ENCODE results near the gene KRT27. TPM values are rescaled to one million over a fixed set of nuclear protein-coding genes. Genes with fewer than 3 reads are reported as not detected.

The KRT27 gene, protein sequence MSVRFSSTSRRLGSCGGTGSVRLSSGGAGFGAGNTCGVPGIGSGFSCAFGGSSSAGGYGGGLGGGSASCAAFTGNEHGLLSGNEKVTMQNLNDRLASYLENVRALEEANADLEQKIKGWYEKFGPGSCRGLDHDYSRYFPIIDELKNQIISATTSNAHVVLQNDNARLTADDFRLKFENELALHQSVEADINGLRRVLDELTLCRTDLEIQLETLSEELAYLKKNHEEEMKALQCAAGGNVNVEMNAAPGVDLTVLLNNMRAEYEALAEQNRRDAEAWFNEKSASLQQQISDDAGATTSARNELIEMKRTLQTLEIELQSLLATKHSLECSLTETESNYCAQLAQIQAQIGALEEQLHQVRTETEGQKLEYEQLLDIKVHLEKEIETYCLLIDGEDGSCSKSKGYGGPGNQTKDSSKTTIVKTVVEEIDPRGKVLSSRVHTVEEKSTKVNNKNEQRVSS
- total RNA-seq, result not detected

DNA sequence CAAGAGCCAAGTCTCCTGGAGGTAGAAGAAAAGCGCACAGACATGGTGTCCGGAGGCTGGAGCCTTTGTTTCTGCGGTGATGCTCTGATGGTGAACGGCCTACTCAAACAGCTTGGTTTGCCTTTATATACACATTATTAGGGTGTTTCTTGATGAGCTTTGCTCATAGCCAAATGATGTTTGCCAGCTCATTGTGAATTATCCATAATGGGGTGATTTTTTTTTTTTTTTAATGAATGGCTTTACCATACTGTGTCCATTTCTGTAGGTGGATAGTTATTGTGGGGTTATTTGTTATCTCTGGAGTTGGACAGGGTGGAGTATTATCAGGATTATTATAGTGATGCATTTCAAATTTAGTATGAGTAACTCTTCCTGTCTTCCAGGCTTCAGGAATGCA lies at the start of gene KRT27:
Gene KRT27 (minus strand): TSS at position 101 of the 400 bp plus-strand sequence. CDS start 57 bp downstream, at position 44.
- Histone ChIP-seq H3K9me3 (ENCODE audit: control insufficient read depth in 3 of 3, low read length in 3 of 3) (peaks cover 0 to 2% (median 0%) of the 10 kb centered on the region in 3 donors), H3K27me3 (ENCODE audit: control insufficient read depth in 3 of 3, insufficient read depth in 3 of 3, low read length in 3 of 3) (peaks cover 9 to 28% (median 11%) of the 10 kb centered on the region in 3 donors), H3K4me3 (ENCODE audit: low read length in 3 of 3) (no peak within 1 kb of the TSS), H3K36me3 (ENCODE audit: control insufficient read depth in 3 of 3, insufficient read depth in 3 of 3, low read length in 3 of 3) (no peaks in the 10 kb centered on the region), H3K27ac (ENCODE audit: low read depth, low read length) (no peak within 1 kb of the TSS), H3K9ac (ENCODE audit: low read depth in 1 of 3, low read length in 3 of 3) (no peak within 1 kb of the TSS), H3K4me1 (ENCODE audit: control insufficient read depth in 3 of 3, insufficient read depth in 3 of 3, low read length in 3 of 3) (no peaks in the 10 kb centered on the region)

DNA sequence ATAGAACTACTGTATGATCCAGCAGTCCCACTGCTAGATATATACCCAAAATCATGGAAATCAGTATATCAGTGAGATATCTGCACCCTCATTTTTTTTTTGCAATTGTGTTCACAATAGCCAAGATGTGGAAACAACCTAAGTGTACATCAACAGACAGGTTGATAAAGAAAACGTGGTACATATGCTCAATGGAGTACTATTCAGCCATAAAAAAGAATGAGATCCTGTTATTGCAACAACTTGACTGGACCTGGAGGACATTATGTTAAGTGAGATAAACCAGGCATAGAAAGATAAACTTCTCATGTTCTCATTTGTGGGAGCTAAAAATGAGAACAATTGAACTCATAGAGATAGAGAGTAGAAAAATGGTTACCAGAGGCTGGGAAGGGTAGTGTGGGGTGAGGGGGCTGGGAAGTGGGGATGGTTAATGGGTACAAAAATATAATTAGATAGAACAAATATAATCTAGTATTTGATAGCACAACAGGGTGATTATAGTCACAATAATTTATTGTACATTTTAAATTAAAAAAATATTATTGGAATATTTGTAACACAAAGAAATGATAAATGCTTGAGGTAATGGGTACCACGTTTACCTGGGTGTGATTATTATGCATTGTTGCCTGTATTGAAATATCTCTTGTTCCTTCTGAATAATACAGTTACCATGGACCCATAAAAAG lies 47.9 kb upstream of the KRT27 start:
- Histone ChIP-seq H3K27me3 (ENCODE audit: control insufficient read depth in 3 of 3, insufficient read depth in 3 of 3, low read length in 3 of 3) (no peaks in the 10 kb centered on the region), H3K27ac (ENCODE audit: low read depth, low read length) (no peak overlapping the region), H3K9me3 (ENCODE audit: control insufficient read depth in 3 of 3, low read length in 3 of 3) (no peaks in the 10 kb centered on the region), H3K36me3 (ENCODE audit: control insufficient read depth in 3 of 3, insufficient read depth in 3 of 3, low read length in 3 of 3) (peaks cover 3 to 13% (median 7%) of the 10 kb centered on the region in 3 donors), H3K4me3 (ENCODE audit: low read length in 3 of 3) (no peak overlapping the region), H3K4me1 (ENCODE audit: control insufficient read depth in 3 of 3, insufficient read depth in 3 of 3, low read length in 3 of 3) (peaks cover 0 to 4% (median 0%) of the 10 kb centered on the region in 3 donors), H3K9ac (ENCODE audit: low read depth in 1 of 3, low read length in 3 of 3) (no peak overlapping the region)

DNA sequence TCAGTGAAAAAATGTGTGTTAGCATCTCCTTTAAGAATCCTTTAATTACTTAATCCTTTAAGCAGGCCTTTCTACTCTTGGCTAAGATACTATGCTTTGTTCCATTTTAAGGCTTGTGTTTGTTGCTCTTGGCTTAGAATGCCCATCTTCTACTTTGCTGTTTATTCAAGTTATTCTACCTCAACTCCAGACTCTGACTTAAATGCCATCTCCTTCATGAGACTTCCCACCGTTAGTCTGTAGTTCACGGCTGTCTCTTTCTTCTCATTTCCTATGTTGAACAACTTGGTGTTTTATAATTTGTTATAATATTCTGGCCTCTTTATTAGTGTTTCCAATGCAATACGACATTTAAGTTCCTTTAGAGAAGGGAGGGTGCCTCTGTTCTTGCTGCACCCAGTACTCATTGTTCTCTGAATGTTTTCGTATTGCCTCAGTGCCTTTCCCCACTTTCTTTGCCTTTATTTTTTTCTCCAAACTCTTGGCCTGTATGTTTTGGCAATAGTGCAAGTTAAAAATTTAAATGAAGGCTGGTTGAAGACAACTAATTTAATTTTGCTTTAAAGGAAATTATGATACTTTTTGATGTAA lies 46.2 kb upstream of the KRT27 start:
- Histone ChIP-seq H3K36me3 (ENCODE audit: control insufficient read depth in 3 of 3, insufficient read depth in 3 of 3, low read length in 3 of 3) (peaks cover 0 to 3% (median 0%) of the 10 kb centered on the region in 3 donors), H3K4me3 (ENCODE audit: low read length in 3 of 3) (no peak overlapping the region), H3K9ac (ENCODE audit: low read depth in 1 of 3, low read length in 3 of 3) (no peak overlapping the region), H3K4me1 (ENCODE audit: control insufficient read depth in 3 of 3, insufficient read depth in 3 of 3, low read length in 3 of 3) (peaks cover 0 to 4% (median 0%) of the 10 kb centered on the region in 3 donors), H3K27ac (ENCODE audit: low read depth, low read length) (no peak overlapping the region), H3K27me3 (ENCODE audit: control insufficient read depth in 3 of 3, insufficient read depth in 3 of 3, low read length in 3 of 3) (no peaks in the 10 kb centered on the region), H3K9me3 (ENCODE audit: control insufficient read depth in 3 of 3, low read length in 3 of 3) (no peaks in the 10 kb centered on the region)

DNA sequence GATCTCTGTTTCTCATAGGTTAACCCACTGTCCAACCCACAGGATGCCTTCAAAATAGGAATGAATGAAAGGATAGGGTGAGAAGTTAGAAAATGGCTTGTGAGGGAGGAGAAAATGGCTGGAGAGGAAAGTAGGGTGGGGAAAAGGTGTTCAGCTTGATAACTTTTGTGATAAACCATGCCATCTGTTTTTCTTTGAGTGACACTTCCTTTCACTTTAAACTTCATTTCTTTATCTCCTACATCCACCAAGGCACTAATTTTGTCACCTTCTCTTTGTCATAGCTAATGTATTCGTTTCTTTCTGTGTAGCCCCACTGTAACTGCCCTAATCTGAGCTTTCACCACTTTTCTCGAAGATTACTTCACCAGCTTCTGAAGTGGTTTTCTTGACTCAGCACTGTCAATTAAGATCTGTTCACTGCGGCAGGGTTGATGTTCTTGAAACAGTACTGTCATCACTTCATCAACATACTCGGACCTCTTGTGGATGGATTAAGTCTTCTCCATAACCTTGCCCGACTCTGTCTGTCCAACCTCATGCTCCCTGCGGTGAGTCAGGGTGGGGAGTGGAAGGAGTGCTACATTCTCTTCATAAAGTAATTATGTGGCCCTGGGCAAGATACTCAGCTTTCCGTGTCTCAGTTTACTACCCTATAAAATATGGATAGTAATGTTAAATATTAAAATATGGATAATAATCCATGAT lies 45.5 kb upstream of the KRT27 start:
- Histone ChIP-seq H3K4me3 (ENCODE audit: low read length in 3 of 3) (no peak overlapping the region), H3K36me3 (ENCODE audit: control insufficient read depth in 3 of 3, insufficient read depth in 3 of 3, low read length in 3 of 3) (peaks cover 0 to 2% (median 0%) of the 10 kb centered on the region in 3 donors), H3K9me3 (ENCODE audit: control insufficient read depth in 3 of 3, low read length in 3 of 3) (no peaks in the 10 kb centered on the region), H3K27me3 (ENCODE audit: control insufficient read depth in 3 of 3, insufficient read depth in 3 of 3, low read length in 3 of 3) (no peaks in the 10 kb centered on the region), H3K9ac (ENCODE audit: low read depth in 1 of 3, low read length in 3 of 3) (no peak overlapping the region), H3K27ac (ENCODE audit: low read depth, low read length) (no peak overlapping the region), H3K4me1 (ENCODE audit: control insufficient read depth in 3 of 3, insufficient read depth in 3 of 3, low read length in 3 of 3) (peaks cover 0 to 4% (median 0%) of the 10 kb centered on the region in 3 donors)

DNA sequence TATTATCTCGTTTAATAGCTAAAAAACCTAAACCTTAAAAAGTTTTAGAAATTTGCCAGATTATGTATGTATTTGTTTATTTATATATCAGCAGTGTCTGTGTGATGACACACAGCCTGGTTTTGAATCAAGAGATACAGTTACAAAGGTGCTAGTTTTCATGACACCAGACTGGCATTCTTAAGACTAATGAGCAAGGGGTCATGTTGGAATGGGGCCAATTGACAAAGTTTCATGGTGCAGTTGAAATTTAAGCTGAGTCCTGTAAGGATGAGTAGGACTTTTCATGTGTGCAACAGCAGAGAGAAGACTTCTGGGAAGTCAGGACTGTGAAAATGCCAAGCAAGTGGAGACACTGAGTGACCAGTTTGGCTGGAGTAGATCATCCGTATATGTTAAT lies 43.2 kb upstream of the KRT27 start:
- Histone ChIP-seq H3K9me3 (ENCODE audit: control insufficient read depth in 3 of 3, low read length in 3 of 3) (no peaks in the 10 kb centered on the region), H3K9ac (ENCODE audit: low read depth in 1 of 3, low read length in 3 of 3) (no peak overlapping the region), H3K27ac (ENCODE audit: low read depth, low read length) (no peak overlapping the region), H3K4me3 (ENCODE audit: low read length in 3 of 3) (no peak overlapping the region), H3K36me3 (ENCODE audit: control insufficient read depth in 3 of 3, insufficient read depth in 3 of 3, low read length in 3 of 3) (no peaks in the 10 kb centered on the region), H3K27me3 (ENCODE audit: control insufficient read depth in 3 of 3, insufficient read depth in 3 of 3, low read length in 3 of 3) (no peaks in the 10 kb centered on the region), H3K4me1 (ENCODE audit: control insufficient read depth in 3 of 3, insufficient read depth in 3 of 3, low read length in 3 of 3) (peaks cover 0 to 4% (median 0%) of the 10 kb centered on the region in 3 donors)

DNA sequence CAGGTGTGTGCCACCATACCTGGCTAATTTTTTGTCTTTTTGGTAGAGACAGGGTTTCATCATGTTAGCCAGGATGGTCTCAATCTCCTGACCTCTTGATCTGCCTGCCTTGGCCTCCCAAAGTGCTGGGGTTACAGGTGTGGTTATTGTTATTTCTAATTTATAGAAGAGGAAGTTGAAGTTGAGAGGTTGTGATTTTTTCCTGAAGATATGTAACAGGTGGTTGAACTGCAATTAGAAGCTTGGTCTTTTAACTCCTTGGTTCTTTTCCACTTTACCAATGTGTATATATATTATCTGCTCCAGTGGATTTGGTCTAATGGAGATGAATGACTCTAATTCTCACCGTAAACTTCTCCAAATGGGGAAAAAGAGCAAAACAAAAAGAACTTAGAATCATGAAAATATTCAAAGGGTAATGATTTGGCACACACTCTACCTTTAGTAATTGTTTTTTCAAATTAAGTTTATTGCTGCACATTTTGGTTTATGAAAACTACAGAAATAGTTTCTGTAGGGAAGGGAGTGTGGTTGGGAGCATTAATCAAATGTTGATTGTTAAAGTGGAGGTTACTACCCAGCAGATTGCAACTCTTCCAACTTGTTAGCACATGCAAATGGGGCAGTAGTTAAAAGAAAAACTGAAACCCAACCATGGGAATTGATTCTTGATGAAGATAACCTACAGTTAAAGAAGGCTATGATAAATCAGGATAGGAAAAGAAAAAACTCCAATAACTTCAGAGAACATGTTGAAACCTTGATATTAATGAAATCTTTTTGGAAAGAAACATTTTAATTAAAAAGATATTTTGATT lies 41.9 kb upstream of the KRT27 start:
- Histone ChIP-seq H3K9me3 (ENCODE audit: control insufficient read depth in 3 of 3, low read length in 3 of 3) (no peaks in the 10 kb centered on the region), H3K9ac (ENCODE audit: low read depth in 1 of 3, low read length in 3 of 3) (no peak overlapping the region), H3K4me1 (ENCODE audit: control insufficient read depth in 3 of 3, insufficient read depth in 3 of 3, low read length in 3 of 3) (peaks cover 4 to 11% (median 4%) of the 10 kb centered on the region in 3 donors), H3K36me3 (ENCODE audit: control insufficient read depth in 3 of 3, insufficient read depth in 3 of 3, low read length in 3 of 3) (no peaks in the 10 kb centered on the region), H3K27me3 (ENCODE audit: control insufficient read depth in 3 of 3, insufficient read depth in 3 of 3, low read length in 3 of 3) (no peaks in the 10 kb centered on the region), H3K27ac (ENCODE audit: low read depth, low read length) (no peak overlapping the region), H3K4me3 (ENCODE audit: low read length in 3 of 3) (no peak overlapping the region)

DNA sequence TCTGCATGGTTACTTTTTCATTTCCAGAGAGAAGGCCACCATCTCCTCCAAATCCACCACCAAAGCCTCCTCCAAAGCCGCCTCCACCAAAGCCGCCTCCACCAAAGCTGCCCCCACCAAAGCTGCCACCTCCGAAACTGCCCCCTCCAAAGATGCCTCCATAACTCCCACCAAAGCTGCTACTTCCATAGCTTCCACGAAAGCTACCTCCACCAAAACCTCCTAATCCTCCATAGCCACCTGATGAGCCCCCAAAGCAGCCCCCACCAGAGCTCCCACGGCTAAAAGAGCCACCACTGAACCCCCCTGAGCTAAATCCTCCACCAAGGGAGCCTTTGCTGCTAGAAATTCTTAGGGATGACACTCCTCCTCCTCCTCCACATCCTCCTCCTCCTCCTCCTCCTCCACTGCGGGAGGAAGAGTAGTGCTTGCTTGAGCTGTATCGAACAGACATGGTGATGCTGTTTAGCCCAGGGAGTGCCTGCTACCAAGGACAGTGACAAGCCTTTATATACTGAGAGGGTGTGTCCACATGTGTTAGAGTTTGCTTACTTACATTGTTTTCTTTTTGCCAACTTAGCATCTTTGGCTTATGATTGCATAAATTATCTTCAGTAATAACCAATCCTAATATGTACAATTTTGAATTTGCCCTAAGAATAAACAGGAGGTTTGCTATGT lies 39.9 kb upstream of the KRT27 start, which contains the start of gene KRT10:
Gene KRT10 (minus strand): TSS at position 483 of the 681 bp plus-strand sequence. CDS start 29 bp downstream, at position 454.
- Histone ChIP-seq H3K9ac (ENCODE audit: low read depth in 1 of 3, low read length in 3 of 3) (no peak within 1 kb of the TSS), H3K36me3 (ENCODE audit: control insufficient read depth in 3 of 3, insufficient read depth in 3 of 3, low read length in 3 of 3) (peaks cover 1 to 2% (median 2%) of the 10 kb centered on the region in 3 donors), H3K27me3 (ENCODE audit: control insufficient read depth in 3 of 3, insufficient read depth in 3 of 3, low read length in 3 of 3) (no peaks in the 10 kb centered on the region), H3K9me3 (ENCODE audit: control insufficient read depth in 3 of 3, low read length in 3 of 3) (no peaks in the 10 kb centered on the region), H3K4me3 (ENCODE audit: low read length in 3 of 3) (no peak within 1 kb of the TSS), H3K4me1 (ENCODE audit: control insufficient read depth in 3 of 3, insufficient read depth in 3 of 3, low read length in 3 of 3) (peaks cover 0 to 17% (median 7%) of the 10 kb centered on the region in 3 donors), H3K27ac (ENCODE audit: low read depth, low read length) (no peak within 1 kb of the TSS)

DNA sequence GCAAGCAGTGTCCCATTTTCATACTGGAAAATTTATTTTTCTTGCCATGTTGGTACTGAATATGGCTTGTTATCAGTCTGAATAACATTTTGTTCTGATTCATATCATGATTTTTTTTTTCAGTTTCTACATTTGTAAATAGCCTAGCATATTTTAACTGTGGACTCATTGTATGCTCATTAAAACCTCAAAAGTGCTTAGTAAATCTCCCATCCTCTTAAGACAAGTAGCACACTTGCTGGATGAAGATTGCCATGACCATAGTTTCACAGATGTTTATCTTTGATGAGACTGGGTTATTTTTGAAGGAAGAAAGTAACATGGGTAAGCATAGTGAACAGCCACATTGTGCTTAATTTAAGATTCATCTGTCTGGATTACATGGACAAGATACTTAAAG lies 39.2 kb upstream of the KRT27 start:
- H3K9me3 ChIP-seq (ENCODE audit: control insufficient read depth in 3 of 3, low read length in 3 of 3), result no peaks in the 10 kb centered on the region
- H3K9ac ChIP-seq (ENCODE audit: low read depth in 1 of 3, low read length in 3 of 3), result no peak overlapping the region
- no peaks in the 10 kb centered on the region for H3K27me3 ChIP-seq (ENCODE audit: control insufficient read depth in 3 of 3, insufficient read depth in 3 of 3, low read length in 3 of 3)
- peaks cover 0 to 17% (median 7%) of the 10 kb centered on the region in 3 donors for H3K4me1 ChIP-seq (ENCODE audit: control insufficient read depth in 3 of 3, insufficient read depth in 3 of 3, low read length in 3 of 3)
- no peak overlapping the region for H3K27ac ChIP-seq (ENCODE audit: low read depth, low read length)
- H3K36me3 ChIP-seq (ENCODE audit: control insufficient read depth in 3 of 3, insufficient read depth in 3 of 3, low read length in 3 of 3), result peaks cover 5 to 6% (median 6%) of the 10 kb centered on the region in 3 donors
- H3K4me3 ChIP-seq (ENCODE audit: low read length in 3 of 3), result no peak overlapping the region

Measured in skeletal muscle tissue (tissue), 4 donors.